IMR-90 (cell line): ENCODE results near the gene POLR1C.

Experiments
- CTCF ChIP-seq: conservative IDR thresholded peaks from 2 replicates; pipeline ENCODE4 v1.5.1; 2012; ENCODE audit warnings: mild to moderate bottlenecking, low read depth, low read length, improper control_type of control experiment
- FOS ChIP-seq: fragments of 150-350 bp; IDR thresholded peaks from 2 replicates; pipeline ENCODE4 v1.6.1; 2016; ENCODE audit warnings: low read depth, low read length
- MAZ ChIP-seq: IDR thresholded peaks from 2 replicates; pipeline ENCODE4 v1.6.1; 2012; ENCODE audit warnings: low read depth, mild to moderate bottlenecking, low read length, improper control_type of control experiment, moderate library complexity, borderline replicate concordance
- POLR2A ChIP-seq: IDR thresholded peaks from 2 replicates; pipeline ENCODE4 v1.6.1; 2012; ENCODE audit warnings: mild to moderate bottlenecking, low read depth, low read length
- RAD21 ChIP-seq: IDR thresholded peaks from 2 replicates; pipeline ENCODE4 v1.6.1; 2012; ENCODE audit warnings: low read length, improper control_type of control experiment
- RCOR1 ChIP-seq: IDR thresholded peaks from 2 replicates; pipeline ENCODE4 v1.6.1; 2012; ENCODE audit warnings: mild to moderate bottlenecking, low read length, improper control_type of control experiment; ENCODE audit not compliant: insufficient replicate concordance
- RFX5 ChIP-seq: IDR thresholded peaks from 2 replicates; pipeline ENCODE4 v1.8.0; 2012; ENCODE audit warnings: low read depth, mild to moderate bottlenecking, low read length, moderate library complexity
- SMC3 ChIP-seq: fragments of 150-350 bp; IDR thresholded peaks from 2 replicates; pipeline ENCODE4 v1.6.1; 2016; ENCODE audit warnings: low read depth, mild to moderate bottlenecking, antibody characterized with exemption, low read length, moderate library complexity
- USF2 ChIP-seq: fragments of 150-350 bp; IDR thresholded peaks from 2 replicates; pipeline ENCODE4 v1.6.1; 2017; ENCODE audit warnings: mild to moderate bottlenecking, antibody characterized with exemption, low read length, low read depth

DNA sequence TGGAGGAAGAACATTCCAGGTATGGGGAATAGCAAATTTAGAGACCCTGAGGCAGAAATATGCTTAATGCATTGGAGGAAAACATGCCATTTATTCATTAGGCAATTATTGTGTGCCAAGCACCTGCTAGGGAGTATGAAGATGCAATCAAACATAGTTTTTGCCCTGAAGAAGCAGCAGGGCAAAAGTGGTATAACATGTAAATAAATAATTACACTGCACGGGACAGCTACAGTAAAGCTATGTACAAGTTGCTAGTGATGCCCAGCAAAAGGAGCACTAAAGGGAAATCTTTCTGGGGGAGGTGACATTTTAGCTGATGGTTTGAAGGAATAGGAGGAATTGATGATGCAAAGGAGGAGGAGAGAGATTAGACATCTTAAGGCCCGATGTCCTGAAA is 40.1 kb upstream of the POLR1C start:
- TF ChIP-seq CTCF, result no peak
- TF ChIP-seq POLR2A, result no peak
- TF ChIP-seq SMC3, result no peak
- no peak for TF ChIP-seq USF2
- TF ChIP-seq RCOR1, result no peak
- TF ChIP-seq RAD21, result no peak
- no peak for TF ChIP-seq MAZ
- no peak for TF ChIP-seq FOS
- no peak for TF ChIP-seq RFX5
